DMS153 treated with DMSO at 0.1 percent for 48 hours (cell line): Measurements from ENCODE around the gene ATXN1.
"Not testable (repeated sequence)": the region's sequence is repeated elsewhere in the genome, so short reads cannot be mapped to it uniquely, and the experiment has no call there.

ENCODE experiments used
- DNase-seq: peaks from one replicate; lab custom pipeline; 2025; ENCODE audit not compliant: unreplicated experiment; lab: John Stamatoyannopoulos, UW

ATXN1 gene

GRCh38 chr6:16760516-16761470 lies at the start of gene ATXN1:
TSS of gene ATXN1 (minus strand) at chr6:16761460.
- DNase-seq: no peak

- no peak for DNase-seq
These were observed 49.2 kb upstream of the ATXN1 start for GRCh38 chr6:16810411-16810810.

- DNase-seq: no peak
These were observed 48.6 kb upstream of the ATXN1 start for GRCh38 chr6:16809753-16810358.

- DNase-seq: no peak
These were observed 46.7 kb upstream of the ATXN1 start for GRCh38 chr6:16807956-16808355.

GRCh38 chr6:16806363-16806762 lies 45.1 kb upstream of the ATXN1 start:
- no peak for DNase-seq

- DNase-seq: no peak
These were observed 44.1 kb upstream of the ATXN1 start for GRCh38 chr6:16805243-16805950.

GRCh38 chr6:16804546-16805242 lies 43.4 kb upstream of the ATXN1 start:
- no peak for DNase-seq

GRCh38 chr6:16803294-16804200 lies 42.3 kb upstream of the ATXN1 start:
- no peak for DNase-seq

- DNase-seq: no peak
These were observed 40.8 kb upstream of the ATXN1 start for GRCh38 chr6:16802071-16802470.

GRCh38 chr6:16800942-16801341 lies 39.7 kb upstream of the ATXN1 start:
- no peak for DNase-seq

GRCh38 chr6:16800341-16800740 lies 39.1 kb upstream of the ATXN1 start:
- DNase-seq: no peak

GRCh38 chr6:16799279-16800193 lies 38.3 kb upstream of the ATXN1 start:
- DNase-seq: no peak

- no peak for DNase-seq
These were observed 32.7 kb upstream of the ATXN1 start for GRCh38 chr6:16793828-16794412.

GRCh38 chr6:16789329-16790038 lies 28.2 kb upstream of the ATXN1 start:
- no peak for DNase-seq

- no peak for DNase-seq
These were observed 25.9 kb upstream of the ATXN1 start for GRCh38 chr6:16787128-16787682.

- DNase-seq: no peak
These were observed 24.2 kb upstream of the ATXN1 start for GRCh38 chr6:16785496-16785895.

GRCh38 chr6:16784957-16785356 lies 23.7 kb upstream of the ATXN1 start:
- DNase-seq: not testable (repeated sequence)
